ENCODE data around the gene RAET1G.

GRCh38 chr6:149888093-149888492, 34.8 kb downstream of the RAET1G start:
- TF ChIP-seq EZH2 (IDR thresholded peaks at IDR 0.05; ENCODE audit: insufficient read depth, poor library complexity, severe bottlenecking) (no peak), EZH2phosphoT487 (IDR thresholded peaks at IDR 0.05; ENCODE audit: insufficient read depth, low read depth) (no peak)
